ENCODE data around the gene ZNF23.

DNA sequence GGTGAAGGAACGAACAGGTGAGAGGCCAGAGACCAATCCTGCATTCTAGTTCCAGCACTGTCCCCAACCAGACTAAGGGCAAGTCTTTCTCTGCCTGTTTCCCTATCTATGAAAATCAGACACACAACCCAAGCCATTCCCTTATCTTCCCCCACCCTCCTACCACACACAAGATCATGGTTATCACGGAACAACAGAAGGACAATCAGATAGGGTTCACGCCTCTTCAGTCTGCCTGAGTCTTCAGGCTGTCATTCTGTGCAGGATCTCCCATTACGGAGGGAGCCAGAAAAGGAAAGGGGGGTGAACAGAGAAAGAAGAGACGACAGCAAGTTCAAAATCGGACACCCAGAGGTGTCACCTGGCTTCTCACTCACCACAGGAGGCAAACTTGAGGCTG lies 31.3 kb downstream of the ZNF23 start:
- TF ChIP-seq, protein P1, sequence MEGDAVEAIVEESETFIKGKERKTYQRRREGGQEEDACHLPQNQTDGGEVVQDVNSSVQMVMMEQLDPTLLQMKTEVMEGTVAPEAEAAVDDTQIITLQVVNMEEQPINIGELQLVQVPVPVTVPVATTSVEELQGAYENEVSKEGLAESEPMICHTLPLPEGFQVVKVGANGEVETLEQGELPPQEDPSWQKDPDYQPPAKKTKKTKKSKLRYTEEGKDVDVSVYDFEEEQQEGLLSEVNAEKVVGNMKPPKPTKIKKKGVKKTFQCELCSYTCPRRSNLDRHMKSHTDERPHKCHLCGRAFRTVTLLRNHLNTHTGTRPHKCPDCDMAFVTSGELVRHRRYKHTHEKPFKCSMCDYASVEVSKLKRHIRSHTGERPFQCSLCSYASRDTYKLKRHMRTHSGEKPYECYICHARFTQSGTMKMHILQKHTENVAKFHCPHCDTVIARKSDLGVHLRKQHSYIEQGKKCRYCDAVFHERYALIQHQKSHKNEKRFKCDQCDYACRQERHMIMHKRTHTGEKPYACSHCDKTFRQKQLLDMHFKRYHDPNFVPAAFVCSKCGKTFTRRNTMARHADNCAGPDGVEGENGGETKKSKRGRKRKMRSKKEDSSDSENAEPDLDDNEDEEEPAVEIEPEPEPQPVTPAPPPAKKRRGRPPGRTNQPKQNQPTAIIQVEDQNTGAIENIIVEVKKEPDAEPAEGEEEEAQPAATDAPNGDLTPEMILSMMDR (IDR thresholded peaks at IDR 0.05) = no peak
- TF ChIP-seq POLR2A (IDR thresholded peaks at IDR 0.05) = no peak

Data from right lobe of liver (tissue), 4 donors.